GM12875 (cell line): ENCODE data around the gene CTR9.

ENCODE experiments used
- H3K4me3 ChIP-seq: one replicate; pipeline ENCODE4 v1.5.1; 2011; ENCODE audit warnings: low read depth, low read length, control low read depth
- CTCF ChIP-seq: IDR thresholded peaks from 2 replicates; pipeline ENCODE4 v1.5.1; 2011; ENCODE audit warnings: low read depth, mild to moderate bottlenecking, control low read depth, inconsistent platforms, low read length, moderate library complexity, borderline replicate concordance; ENCODE audit not compliant: insufficient read depth

The CTR9 gene

GRCh38 chr11:10716543-10717259 lies 34.3 kb upstream of the CTR9 start:
- no peak overlapping the region for H3K4me3 ChIP-seq
- TF ChIP-seq CTCF = no peak

GRCh38 chr11:10719616-10720015 lies 31.4 kb upstream of the CTR9 start:
- no peak overlapping the region for H3K4me3 ChIP-seq

GRCh38 chr11:10720881-10721376 lies 30.1 kb upstream of the CTR9 start:
- no peak overlapping the region for H3K4me3 ChIP-seq
- no peak for TF ChIP-seq CTCF

More at GRCh38 chr11:10719616-10720015, 31.4 kb upstream of the CTR9 start:
- TF ChIP-seq CTCF = no peak

- no peak for TF ChIP-seq CTCF
Measured at GRCh38 chr11:10722307-10722706, 28.7 kb upstream of the CTR9 start.

GRCh38 chr11:10725114-10725906 lies 25.7 kb upstream of the CTR9 start:
- no peak overlapping the region for H3K4me3 ChIP-seq
- no peak for TF ChIP-seq CTCF

More at GRCh38 chr11:10722307-10722706, 28.7 kb upstream of the CTR9 start:
- H3K4me3 ChIP-seq = no peak overlapping the region

- H3K4me3 ChIP-seq = no peak overlapping the region
- no peak for TF ChIP-seq CTCF
Measured at GRCh38 chr11:10725907-10726253, 25.2 kb upstream of the CTR9 start.
